ENCODE data around the gene COL5A3.

The COL5A3 gene

DNA sequence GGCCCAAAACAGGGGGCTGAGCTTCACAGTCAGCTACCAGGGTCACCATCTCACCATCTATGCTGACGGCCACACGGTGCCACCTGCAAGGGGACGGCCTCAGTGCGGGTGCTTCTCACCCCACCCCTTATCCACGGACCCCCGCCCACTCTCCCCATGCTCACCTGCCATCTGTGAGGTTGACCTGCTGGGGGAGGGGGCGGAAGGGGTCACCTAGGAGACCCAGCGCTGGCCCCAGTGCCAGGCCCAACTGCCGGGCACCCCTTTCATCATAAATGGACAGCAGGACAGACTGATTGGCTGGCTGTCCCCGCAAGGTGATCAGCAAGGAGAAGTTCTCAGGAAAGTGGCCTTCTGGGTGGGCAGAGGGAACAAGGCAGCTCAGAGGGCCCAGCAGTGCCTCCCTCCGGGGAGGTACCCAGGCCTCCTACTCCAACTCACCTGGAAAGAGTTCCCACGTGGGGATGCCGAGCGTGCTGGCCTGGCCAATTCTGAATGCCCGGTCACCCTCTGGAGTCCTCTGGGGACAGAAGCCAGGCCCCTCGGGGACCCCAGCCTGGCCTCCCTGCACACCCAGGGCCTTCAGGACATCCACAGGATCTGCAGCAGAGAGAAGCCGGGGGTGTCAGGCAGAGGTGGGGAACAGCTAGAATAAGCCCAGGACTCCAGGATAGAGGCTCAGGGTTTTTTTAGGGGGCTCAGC lies 4.5 kb downstream of the COL5A3 start:
- H3K79me2 ChIP-seq (ENCODE audit: insufficient read depth, low read length), result no peaks in the 10 kb centered on the region
- no peak overlapping the region for H2AFZ ChIP-seq (ENCODE audit: low read depth, low read length)
- no peaks in the 10 kb centered on the region for H3K9me3 ChIP-seq (ENCODE audit: insufficient read depth, low read length, severe bottlenecking)
- no peaks in the 10 kb centered on the region for H3K27me3 ChIP-seq (ENCODE audit: insufficient read depth, low read length, poor library complexity)
- ATAC-seq (ENCODE audit: insufficient read depth, low read depth) (no peak), DNase-seq (no peak)
- H3K4me2 ChIP-seq (ENCODE audit: insufficient read depth, low read length), result no peak overlapping the region
- no peak overlapping the region for H3K4me3 ChIP-seq (ENCODE audit: low read depth in 1 of 2, low read length in 2 of 2)
- H3K9ac ChIP-seq (ENCODE audit: low read depth, low read length), result no peak overlapping the region
- TF ChIP-seq, protein P1, sequence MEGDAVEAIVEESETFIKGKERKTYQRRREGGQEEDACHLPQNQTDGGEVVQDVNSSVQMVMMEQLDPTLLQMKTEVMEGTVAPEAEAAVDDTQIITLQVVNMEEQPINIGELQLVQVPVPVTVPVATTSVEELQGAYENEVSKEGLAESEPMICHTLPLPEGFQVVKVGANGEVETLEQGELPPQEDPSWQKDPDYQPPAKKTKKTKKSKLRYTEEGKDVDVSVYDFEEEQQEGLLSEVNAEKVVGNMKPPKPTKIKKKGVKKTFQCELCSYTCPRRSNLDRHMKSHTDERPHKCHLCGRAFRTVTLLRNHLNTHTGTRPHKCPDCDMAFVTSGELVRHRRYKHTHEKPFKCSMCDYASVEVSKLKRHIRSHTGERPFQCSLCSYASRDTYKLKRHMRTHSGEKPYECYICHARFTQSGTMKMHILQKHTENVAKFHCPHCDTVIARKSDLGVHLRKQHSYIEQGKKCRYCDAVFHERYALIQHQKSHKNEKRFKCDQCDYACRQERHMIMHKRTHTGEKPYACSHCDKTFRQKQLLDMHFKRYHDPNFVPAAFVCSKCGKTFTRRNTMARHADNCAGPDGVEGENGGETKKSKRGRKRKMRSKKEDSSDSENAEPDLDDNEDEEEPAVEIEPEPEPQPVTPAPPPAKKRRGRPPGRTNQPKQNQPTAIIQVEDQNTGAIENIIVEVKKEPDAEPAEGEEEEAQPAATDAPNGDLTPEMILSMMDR (IDR thresholded peaks at IDR 0.05; ENCODE audit: borderline replicate concordance, extremely low read depth, low read length, poor library complexity, severe bottlenecking), result no peak
- no peak for TF ChIP-seq EZH2 (IDR thresholded peaks at IDR 0.05; ENCODE audit: borderline replicate concordance, low read depth, low read length, severe bottlenecking)
- no peaks in the 10 kb centered on the region for H4K20me1 ChIP-seq (ENCODE audit: insufficient read depth, low read length)
- H3K4me1 ChIP-seq (ENCODE audit: insufficient read depth, low read length), result no peaks in the 10 kb centered on the region
- no peak overlapping the region for H3K27ac ChIP-seq (ENCODE audit: low read length)
- no peaks in the 10 kb centered on the region for H3K36me3 ChIP-seq (ENCODE audit: insufficient read depth, low read length)

- H3K36me3 ChIP-seq (ENCODE audit: insufficient read depth, low read length), result no peaks in the 10 kb centered on the region
- no peaks in the 10 kb centered on the region for H4K20me1 ChIP-seq (ENCODE audit: insufficient read depth, low read length)
- no peaks in the 10 kb centered on the region for H3K79me2 ChIP-seq (ENCODE audit: insufficient read depth, low read length)
- no peak overlapping the region for H2AFZ ChIP-seq (ENCODE audit: low read depth, low read length)
- no peak for TF ChIP-seq EZH2 (IDR thresholded peaks at IDR 0.05; ENCODE audit: borderline replicate concordance, low read depth, low read length, severe bottlenecking)
- TF ChIP-seq, protein P1 (IDR thresholded peaks at IDR 0.05; ENCODE audit: borderline replicate concordance, extremely low read depth, low read length, poor library complexity, severe bottlenecking), result no peak
- DNase-seq (no peak), ATAC-seq (ENCODE audit: insufficient read depth, low read depth) (no peak)
- no peaks in the 10 kb centered on the region for H3K4me1 ChIP-seq (ENCODE audit: insufficient read depth, low read length)
- H3K27ac ChIP-seq (ENCODE audit: low read length), result no peak overlapping the region
- no peaks in the 10 kb centered on the region for H3K27me3 ChIP-seq (ENCODE audit: insufficient read depth, low read length, poor library complexity)
- H3K4me2 ChIP-seq (ENCODE audit: insufficient read depth, low read length), result no peak overlapping the region
- no peaks in the 10 kb centered on the region for H3K9me3 ChIP-seq (ENCODE audit: insufficient read depth, low read length, severe bottlenecking)
- H3K4me3 ChIP-seq (ENCODE audit: low read depth in 1 of 2, low read length in 2 of 2), result no peak overlapping the region
- H3K9ac ChIP-seq (ENCODE audit: low read depth, low read length), result no peak overlapping the region
Observed at GRCh38 chr19:10004617-10005016, 5.7 kb downstream of the COL5A3 start.

DNA sequence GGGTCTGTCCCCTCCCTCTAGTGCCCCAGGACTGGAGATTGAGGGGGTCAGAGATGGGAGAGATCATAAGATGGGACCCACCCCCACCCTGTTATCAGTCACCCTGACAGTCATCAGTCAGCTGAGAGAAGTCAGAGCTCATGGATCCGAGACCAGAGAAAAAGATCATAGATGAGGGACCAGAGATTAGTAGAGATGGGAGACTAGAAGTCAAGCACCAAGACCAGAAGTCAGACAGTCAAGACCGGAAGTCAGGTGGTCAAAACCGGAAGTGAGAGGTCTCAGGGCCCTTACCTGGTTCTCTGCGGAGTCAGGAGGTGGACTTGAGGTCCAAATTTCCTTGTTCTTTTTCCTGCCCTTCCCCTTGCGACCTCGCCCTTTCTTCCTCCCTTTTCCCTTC lies 7.0 kb downstream of the COL5A3 start:
- Histone ChIP-seq H3K9ac (ENCODE audit: low read depth, low read length) (no peak overlapping the region), H3K4me1 (ENCODE audit: insufficient read depth, low read length) (no peaks in the 10 kb centered on the region), H4K20me1 (ENCODE audit: insufficient read depth, low read length) (no peaks in the 10 kb centered on the region), H3K36me3 (ENCODE audit: insufficient read depth, low read length) (no peaks in the 10 kb centered on the region), H3K4me3 (ENCODE audit: low read depth in 1 of 2, low read length in 2 of 2) (no peak overlapping the region), H3K79me2 (ENCODE audit: insufficient read depth, low read length) (no peaks in the 10 kb centered on the region), H2AFZ (ENCODE audit: low read depth, low read length) (no peak overlapping the region), H3K27ac (ENCODE audit: low read length) (no peak overlapping the region), H3K27me3 (ENCODE audit: insufficient read depth, low read length, poor library complexity) (no peaks in the 10 kb centered on the region), H3K4me2 (ENCODE audit: insufficient read depth, low read length) (no peak overlapping the region), H3K9me3 (ENCODE audit: insufficient read depth, low read length, severe bottlenecking) (no peaks in the 10 kb centered on the region)
- DNase-seq (no peak), ATAC-seq (ENCODE audit: insufficient read depth, low read depth) (no peak)
- TF ChIP-seq EZH2 (IDR thresholded peaks at IDR 0.05; ENCODE audit: borderline replicate concordance, low read depth, low read length, severe bottlenecking), result no peak
- TF ChIP-seq, protein P1 (IDR thresholded peaks at IDR 0.05; ENCODE audit: borderline replicate concordance, extremely low read depth, low read length, poor library complexity, severe bottlenecking), result no peak

All from DND-41 (cell line).